ENCODE data around the gene ADGRF3. TPM values are rescaled to one million over a fixed set of nuclear protein-coding genes. Genes with fewer than 3 reads are reported as not detected.
"Not testable (repeated sequence)": the region's sequence is repeated elsewhere in the genome, so short reads cannot be mapped to it uniquely, and the experiment has no call there.

ADGRF3 gene
- total RNA-seq, 1 experiment from 2014 or later, result not detected

DNA sequence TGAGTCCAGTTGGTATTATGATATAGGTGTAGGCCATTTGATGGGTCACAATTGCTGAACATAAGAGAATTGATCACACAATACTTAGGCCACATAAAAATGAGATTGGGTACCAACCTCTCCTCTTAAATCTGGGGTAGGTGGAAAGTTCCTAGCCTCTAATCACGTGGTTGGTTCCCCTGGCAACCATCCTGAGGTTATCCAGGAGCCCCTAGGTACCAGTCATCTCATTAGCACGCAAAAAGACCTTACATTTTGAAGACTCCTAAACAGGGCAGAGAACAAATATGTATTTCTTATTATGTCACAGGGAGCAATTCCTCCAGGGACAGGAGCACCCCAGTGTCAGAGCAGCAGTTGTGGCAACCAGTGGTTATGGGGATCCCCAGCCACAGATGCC lies 13.3 kb downstream of the ADGRF3 start:
- Histone ChIP-seq H4K20me1 (ENCODE audit: insufficient read depth) (no peaks in the 10 kb centered on the region), H3K4me2 (ENCODE audit: low read length) (no peak overlapping the region), H3K9me3 (ENCODE audit: control insufficient read depth in 1 of 2, insufficient read depth in 1 of 2, low read depth in 1 of 2, low read length in 2 of 2) (no peaks in the 10 kb centered on the region), H3K9ac (ENCODE audit: low read length) (no peak overlapping the region), H3K4me3 (replicated peaks in 1 of 2; ENCODE audit: low read depth in 1 of 2, low read length in 2 of 2) (no peak overlapping the region), H2AFZ (ENCODE audit: low read depth, low read length, poor library complexity, severe bottlenecking) (no peak overlapping the region), H3K27ac (ENCODE audit: low read depth, low read length) (no peak overlapping the region), H3K36me3 (ENCODE audit: control insufficient read depth in 1 of 2, insufficient read depth in 2 of 2, low read length in 2 of 2) (no peaks in the 10 kb centered on the region), H3K27me3 (ENCODE audit: insufficient read depth, low read length) (no peaks in the 10 kb centered on the region), H3K9me2 (ENCODE audit: insufficient read depth) (no peaks in the 10 kb centered on the region), H3K4me1 (ENCODE audit: control insufficient read depth in 1 of 2, insufficient read depth in 2 of 2, low read length in 2 of 2) (peaks cover 4 to 9% of the 10 kb centered on the region in 2 experiments; a peak in 3 of 4 replicates), H3K79me2 (ENCODE audit: insufficient read depth, low read length) (no peaks in the 10 kb centered on the region)
- DNase-seq (ENCODE audit: low read depth, low spot score) (no peak), ATAC-seq (no peak)
- intact Hi-C loops (cut with micrococcal nuclease), result no loop called here
- BruUV-seq (replicated peaks), result no TSS peak
- ChIA-PET POLR2A (no interaction called here), RAD21 (ENCODE audit: low non-redundant PET in 1 of 2, low total read pairs in 2 of 2, uncharacterized antibody in 2 of 2, unreplicated experiment in 2 of 2) (no interaction called here), CTCF (no interaction called here)
- TF ChIP-seq, protein P1, sequence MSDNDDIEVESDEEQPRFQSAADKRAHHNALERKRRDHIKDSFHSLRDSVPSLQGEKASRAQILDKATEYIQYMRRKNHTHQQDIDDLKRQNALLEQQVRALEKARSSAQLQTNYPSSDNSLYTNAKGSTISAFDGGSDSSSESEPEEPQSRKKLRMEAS (IDR thresholded peaks at IDR 0.05), result no peak
- TF ChIP-seq, protein P2, sequence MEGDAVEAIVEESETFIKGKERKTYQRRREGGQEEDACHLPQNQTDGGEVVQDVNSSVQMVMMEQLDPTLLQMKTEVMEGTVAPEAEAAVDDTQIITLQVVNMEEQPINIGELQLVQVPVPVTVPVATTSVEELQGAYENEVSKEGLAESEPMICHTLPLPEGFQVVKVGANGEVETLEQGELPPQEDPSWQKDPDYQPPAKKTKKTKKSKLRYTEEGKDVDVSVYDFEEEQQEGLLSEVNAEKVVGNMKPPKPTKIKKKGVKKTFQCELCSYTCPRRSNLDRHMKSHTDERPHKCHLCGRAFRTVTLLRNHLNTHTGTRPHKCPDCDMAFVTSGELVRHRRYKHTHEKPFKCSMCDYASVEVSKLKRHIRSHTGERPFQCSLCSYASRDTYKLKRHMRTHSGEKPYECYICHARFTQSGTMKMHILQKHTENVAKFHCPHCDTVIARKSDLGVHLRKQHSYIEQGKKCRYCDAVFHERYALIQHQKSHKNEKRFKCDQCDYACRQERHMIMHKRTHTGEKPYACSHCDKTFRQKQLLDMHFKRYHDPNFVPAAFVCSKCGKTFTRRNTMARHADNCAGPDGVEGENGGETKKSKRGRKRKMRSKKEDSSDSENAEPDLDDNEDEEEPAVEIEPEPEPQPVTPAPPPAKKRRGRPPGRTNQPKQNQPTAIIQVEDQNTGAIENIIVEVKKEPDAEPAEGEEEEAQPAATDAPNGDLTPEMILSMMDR (IDR thresholded peaks at IDR 0.05 in 2 of 3, conservative IDR thresholded peaks at IDR 0.05 in 1 of 3; ENCODE audit: borderline replicate concordance in 1 of 3, insufficient read depth in 1 of 3, low read depth in 2 of 3, low read length in 2 of 3), result no peak
- TF ChIP-seq, protein P3, sequence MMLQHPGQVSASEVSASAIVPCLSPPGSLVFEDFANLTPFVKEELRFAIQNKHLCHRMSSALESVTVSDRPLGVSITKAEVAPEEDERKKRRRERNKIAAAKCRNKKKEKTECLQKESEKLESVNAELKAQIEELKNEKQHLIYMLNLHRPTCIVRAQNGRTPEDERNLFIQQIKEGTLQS (IDR thresholded peaks at IDR 0.05), result no peak
- TF ChIP-seq EZH2phosphoT487 (IDR thresholded peaks at IDR 0.05; ENCODE audit: borderline replicate concordance) (no peak), CEBPB (IDR thresholded peaks at IDR 0.05; ENCODE audit: low read depth) (no peak), SRF (IDR thresholded peaks at IDR 0.05; ENCODE audit: low read depth) (no peak), YY1 (IDR thresholded peaks at IDR 0.05; ENCODE audit: extremely low read depth, insufficient replicate concordance, low read depth, low read length) (no peak), CBX3 (IDR thresholded peaks at IDR 0.05; ENCODE audit: low read depth) (no peak), JUND (IDR thresholded peaks at IDR 0.05) (no peak), POLR2AphosphoS5 (IDR thresholded peaks at IDR 0.05; ENCODE audit: low read depth, low read length) (no peak), EZH2 (IDR thresholded peaks at IDR 0.05) (no peak)
- TF ChIP-seq, protein P4, sequence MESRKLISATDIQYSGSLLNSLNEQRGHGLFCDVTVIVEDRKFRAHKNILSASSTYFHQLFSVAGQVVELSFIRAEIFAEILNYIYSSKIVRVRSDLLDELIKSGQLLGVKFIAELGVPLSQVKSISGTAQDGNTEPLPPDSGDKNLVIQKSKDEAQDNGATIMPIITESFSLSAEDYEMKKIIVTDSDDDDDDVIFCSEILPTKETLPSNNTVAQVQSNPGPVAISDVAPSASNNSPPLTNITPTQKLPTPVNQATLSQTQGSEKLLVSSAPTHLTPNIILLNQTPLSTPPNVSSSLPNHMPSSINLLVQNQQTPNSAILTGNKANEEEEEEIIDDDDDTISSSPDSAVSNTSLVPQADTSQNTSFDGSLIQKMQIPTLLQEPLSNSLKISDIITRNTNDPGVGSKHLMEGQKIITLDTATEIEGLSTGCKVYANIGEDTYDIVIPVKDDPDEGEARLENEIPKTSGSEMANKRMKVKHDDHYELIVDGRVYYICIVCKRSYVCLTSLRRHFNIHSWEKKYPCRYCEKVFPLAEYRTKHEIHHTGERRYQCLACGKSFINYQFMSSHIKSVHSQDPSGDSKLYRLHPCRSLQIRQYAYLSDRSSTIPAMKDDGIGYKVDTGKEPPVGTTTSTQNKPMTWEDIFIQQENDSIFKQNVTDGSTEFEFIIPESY (IDR thresholded peaks at IDR 0.05; ENCODE audit: extremely low read depth, insufficient replicate concordance, low read length), result no peak

DNA sequence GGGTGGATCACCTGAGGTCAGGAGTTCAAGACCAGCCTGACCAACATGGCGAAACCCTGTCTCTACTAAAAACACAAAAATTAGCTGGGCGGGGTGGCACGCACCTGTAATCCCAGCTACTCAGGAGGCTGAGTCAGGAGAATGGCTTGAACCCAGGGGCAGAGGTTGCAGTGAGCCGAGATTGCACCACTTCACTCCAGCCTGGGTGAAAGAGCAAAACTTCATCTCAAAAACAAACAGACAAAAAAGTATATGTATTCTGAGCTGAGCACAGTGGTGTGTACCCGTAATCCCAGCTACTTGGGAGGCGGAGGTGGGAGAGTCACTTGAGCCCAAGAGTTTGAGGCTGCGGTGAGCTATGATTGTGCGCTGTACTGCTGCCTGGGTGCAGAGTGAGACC lies 15.3 kb downstream of the ADGRF3 start:
- not testable (repeated sequence) for H3K4me1 ChIP-seq (ENCODE audit: control insufficient read depth in 1 of 2, insufficient read depth in 2 of 2, low read length in 2 of 2); H3K27me3 ChIP-seq (ENCODE audit: insufficient read depth, low read length); H4K20me1 ChIP-seq (ENCODE audit: insufficient read depth); DNase-seq (ENCODE audit: low read depth, low spot score); H3K79me2 ChIP-seq (ENCODE audit: insufficient read depth, low read length); H3K4me3 ChIP-seq (replicated peaks in 1 of 2; ENCODE audit: low read depth in 1 of 2, low read length in 2 of 2); ATAC-seq; H3K9ac ChIP-seq (ENCODE audit: low read length); H3K9me3 ChIP-seq (ENCODE audit: control insufficient read depth in 1 of 2, insufficient read depth in 1 of 2, low read depth in 1 of 2, low read length in 2 of 2); H2AFZ ChIP-seq (ENCODE audit: low read depth, low read length, poor library complexity, severe bottlenecking); H3K4me2 ChIP-seq (ENCODE audit: low read length); BruUV-seq (replicated peaks); H3K9me2 ChIP-seq (ENCODE audit: insufficient read depth); H3K36me3 ChIP-seq (ENCODE audit: control insufficient read depth in 1 of 2, insufficient read depth in 2 of 2, low read length in 2 of 2); H3K27ac ChIP-seq (ENCODE audit: low read depth, low read length)
- intact Hi-C loops (cut with micrococcal nuclease), result loop anchor here (2.0 kb wide), 1 partner anchor 97 kb away; no protein-coding TSS in a partner anchor
- ChIA-PET RAD21 (ENCODE audit: low non-redundant PET in 1 of 2, low total read pairs in 2 of 2, uncharacterized antibody in 2 of 2, unreplicated experiment in 2 of 2) (interaction anchor here in 1 of 2 experiments (0.6 kb wide), 1 partner anchor 159 kb away, joined by 4 read pairs; no protein-coding TSS in a partner anchor), POLR2A (interaction anchor here (0.6 kb wide), 1 partner anchor 15 kb away, joined by 3 read pairs; the partner anchor contains the start of gene SELENOI), CTCF (interaction anchor here (0.6 to 2.0 kb wide), 5 partner anchors 13 to 136 kb away, joined by 3 to 9 read pairs (median 3); partner anchors contain the start of gene SELENOI)
